ENCODE measurements around the gene GANC.
A peak's percentile ranks its signal among the peaks of the same experiment; 100 is the strongest.

The GANC gene

DNA sequence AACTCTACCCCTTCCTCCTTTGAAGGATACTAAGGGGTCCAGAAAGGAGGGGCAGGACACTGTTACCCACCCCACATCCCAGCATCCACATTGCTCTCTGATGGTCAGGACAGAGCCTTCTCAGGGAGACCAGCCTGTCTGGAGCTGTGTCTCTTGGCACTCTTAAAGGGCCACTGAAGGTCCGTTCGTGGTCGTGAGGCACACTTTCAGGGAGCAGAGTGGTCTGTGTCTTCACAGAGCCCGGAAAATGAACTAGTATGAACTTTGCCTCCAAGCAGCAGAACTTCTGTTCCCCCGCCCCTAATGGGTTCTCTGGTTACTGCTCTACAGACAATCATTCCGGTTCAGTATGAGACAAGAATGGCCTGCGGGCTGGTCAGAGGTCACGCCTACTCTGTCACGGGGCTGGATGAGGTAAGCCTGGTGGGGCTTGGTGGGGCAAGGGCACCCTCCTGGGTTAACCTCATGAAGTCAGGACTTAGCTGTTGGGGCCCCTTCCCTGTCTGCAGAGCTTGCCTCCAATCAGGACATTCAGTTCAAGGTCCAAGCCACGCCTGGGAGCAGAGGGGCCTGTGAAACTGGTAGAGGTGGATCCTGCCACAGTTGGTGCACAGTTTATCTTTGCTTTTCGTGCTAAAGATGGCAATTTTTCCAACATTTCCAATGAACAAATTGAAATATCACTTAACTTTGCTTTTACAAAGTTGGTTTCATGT, 119.5 kb downstream of the GANC start:
- H3K4me1 Mint-ChIP-seq = no peaks in the 10 kb centered on the region
- DNase-seq (no peak), ATAC-seq (no peak)
- no peak overlapping the region for H3K4me3 Mint-ChIP-seq
- no peaks in the 10 kb centered on the region for H3K36me3 Mint-ChIP-seq (ENCODE audit: low read depth)
- H3K27me3 Mint-ChIP-seq = no peaks in the 10 kb centered on the region
- no peak overlapping the region for H3K27ac Mint-ChIP-seq
- H3K9me3 Mint-ChIP-seq = no peaks in the 10 kb centered on the region

DNA sequence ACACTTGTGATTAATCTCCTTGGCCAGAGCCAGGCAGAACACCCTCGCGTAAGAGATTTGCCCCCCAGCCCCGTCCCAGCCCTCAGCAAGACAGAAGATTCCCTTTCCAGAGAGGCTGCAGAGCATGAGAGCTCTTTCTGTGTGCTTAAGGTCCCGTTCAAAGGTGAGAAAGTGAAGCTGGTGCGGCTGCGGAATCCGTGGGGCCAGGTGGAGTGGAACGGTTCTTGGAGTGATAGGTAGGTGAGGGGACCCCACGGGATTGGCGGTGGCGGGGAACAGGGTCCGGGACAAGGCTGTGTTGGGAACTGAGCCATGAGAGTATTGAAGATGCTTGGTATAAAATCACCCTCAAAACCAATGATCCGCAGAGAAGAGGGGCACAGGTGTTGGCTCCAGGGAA, 121.1 kb downstream of the GANC start:
- H3K9me3 Mint-ChIP-seq = no peaks in the 10 kb centered on the region
- ATAC-seq = no peak
- no peaks in the 10 kb centered on the region for H3K36me3 Mint-ChIP-seq (ENCODE audit: low read depth)

DNA sequence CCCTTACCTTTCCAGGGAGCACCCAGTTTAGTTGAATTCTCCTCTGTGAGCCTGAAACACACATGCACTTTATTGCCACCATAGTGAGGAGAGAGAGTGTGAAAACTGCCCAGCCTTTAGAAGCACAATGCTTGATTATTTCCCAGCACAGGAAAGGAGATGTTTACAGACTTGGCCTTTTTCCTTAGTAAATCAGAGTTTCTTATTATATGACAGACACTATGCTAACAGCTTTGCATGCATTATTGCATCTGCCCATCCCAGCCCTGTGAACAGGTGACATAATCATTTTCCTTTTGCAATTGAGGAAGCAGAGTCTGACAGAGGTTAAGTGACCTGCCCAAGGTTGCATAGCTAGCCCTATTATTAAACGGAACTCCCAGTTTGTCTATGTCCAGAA, 122.8 kb downstream of the GANC start:
- DNase-seq = no peak
- H3K4me3 Mint-ChIP-seq = no peak overlapping the region
- no peak for ATAC-seq
- no peaks in the 10 kb centered on the region for H3K4me1 Mint-ChIP-seq
- no peaks in the 10 kb centered on the region for H3K27me3 Mint-ChIP-seq
- H3K36me3 Mint-ChIP-seq (ENCODE audit: low read depth) = no peaks in the 10 kb centered on the region
- no peak overlapping the region for H3K27ac Mint-ChIP-seq
- H3K9me3 Mint-ChIP-seq = no peaks in the 10 kb centered on the region

More for the DNA sequence above, 121.1 kb downstream of the GANC start:
- Mint-ChIP-seq H3K4me1 (no peaks in the 10 kb centered on the region), H3K27me3 (no peaks in the 10 kb centered on the region), H3K4me3 (no peak overlapping the region), H3K27ac (no peak overlapping the region)
- no peak for DNase-seq

DNA sequence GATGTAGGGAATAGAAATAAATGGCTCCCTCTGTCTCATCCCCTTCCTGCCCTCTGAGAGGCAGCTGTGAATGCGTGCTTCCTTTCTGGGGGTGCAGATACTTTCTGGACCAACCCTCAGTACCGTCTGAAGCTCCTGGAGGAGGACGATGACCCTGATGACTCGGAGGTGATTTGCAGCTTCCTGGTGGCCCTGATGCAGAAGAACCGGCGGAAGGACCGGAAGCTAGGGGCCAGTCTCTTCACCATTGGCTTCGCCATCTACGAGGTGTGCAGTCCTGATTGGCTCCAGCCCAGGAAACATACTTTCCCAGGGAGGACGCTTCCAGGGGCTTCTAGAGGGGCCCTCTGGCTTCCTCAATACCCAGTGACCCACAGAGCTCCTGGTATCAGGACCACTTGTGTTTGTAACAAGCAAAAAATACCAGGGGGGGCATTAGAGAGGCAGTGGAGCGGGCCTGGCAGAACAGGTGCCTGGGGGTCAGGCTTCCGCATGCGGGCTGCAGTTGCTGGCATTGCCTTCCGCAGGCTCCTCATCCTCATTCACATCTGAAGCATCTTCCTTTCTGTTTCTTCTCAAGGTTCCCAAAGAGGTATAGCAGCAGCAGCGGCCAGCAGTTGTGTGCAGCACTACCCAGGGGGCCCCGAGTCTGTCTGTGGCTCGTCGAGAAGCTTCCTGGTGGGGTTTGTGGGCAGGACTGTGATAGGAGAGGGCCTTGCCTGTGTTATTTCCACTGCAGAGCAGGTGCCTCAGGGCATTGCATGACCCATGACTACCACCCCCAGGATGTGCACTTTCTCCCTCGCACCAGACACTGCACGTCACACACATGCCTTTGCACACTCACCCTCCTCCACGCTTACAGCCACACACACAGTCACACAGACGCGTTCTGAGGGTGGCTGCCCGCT, 128.8 kb downstream of the GANC start:
- H3K27ac Mint-ChIP-seq = no peak overlapping the region

DNA sequence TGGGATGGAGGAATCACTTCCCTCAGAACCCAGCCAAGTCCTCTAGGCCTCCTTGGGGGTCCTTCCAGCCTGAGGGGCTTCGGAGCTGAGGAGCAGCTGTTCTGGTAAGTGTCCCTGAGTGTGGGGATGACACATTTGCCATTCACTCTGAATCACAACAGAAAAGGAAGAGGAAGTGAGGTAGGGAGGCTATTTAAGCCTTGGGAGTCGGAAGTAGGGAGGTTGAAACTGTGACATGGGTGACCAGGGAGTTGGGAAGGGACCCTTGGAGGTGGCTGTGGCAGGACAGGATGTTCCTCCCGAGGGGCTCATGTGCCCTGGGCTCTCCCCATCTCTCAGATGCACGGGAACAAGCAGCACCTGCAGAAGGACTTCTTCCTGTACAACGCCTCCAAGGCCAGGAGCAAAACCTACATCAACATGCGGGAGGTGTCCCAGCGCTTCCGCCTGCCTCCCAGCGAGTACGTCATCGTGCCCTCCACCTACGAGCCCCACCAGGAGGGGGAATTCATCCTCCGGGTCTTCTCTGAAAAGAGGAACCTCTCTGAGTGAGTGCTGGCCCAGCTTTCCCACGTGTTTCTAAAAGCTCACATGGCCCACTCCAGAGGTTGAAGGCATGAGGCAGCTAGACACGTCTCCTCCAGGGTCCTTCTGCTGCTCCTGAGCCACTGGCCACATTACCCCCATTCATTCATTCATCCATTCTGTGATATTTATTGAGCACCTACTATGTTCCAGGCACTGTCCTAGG, 129.6 kb downstream of the GANC start:
- ATAC-seq (no peak), DNase-seq (no peak)
- Mint-ChIP-seq H3K27ac (no peak overlapping the region), H3K36me3 (ENCODE audit: low read depth) (no peaks in the 10 kb centered on the region), H3K9me3 (no peaks in the 10 kb centered on the region), H3K4me1 (no peaks in the 10 kb centered on the region), H3K4me3 (no peak overlapping the region), H3K27me3 (no peaks in the 10 kb centered on the region)

More for the DNA sequence above, 128.8 kb downstream of the GANC start:
- Mint-ChIP-seq H3K4me3 (no peak overlapping the region), H3K4me1 (no peaks in the 10 kb centered on the region), H3K36me3 (ENCODE audit: low read depth) (no peaks in the 10 kb centered on the region), H3K27me3 (no peaks in the 10 kb centered on the region), H3K9me3 (no peaks in the 10 kb centered on the region)
- DNase-seq (no peak), ATAC-seq (peak; percentile 55)

DNA sequence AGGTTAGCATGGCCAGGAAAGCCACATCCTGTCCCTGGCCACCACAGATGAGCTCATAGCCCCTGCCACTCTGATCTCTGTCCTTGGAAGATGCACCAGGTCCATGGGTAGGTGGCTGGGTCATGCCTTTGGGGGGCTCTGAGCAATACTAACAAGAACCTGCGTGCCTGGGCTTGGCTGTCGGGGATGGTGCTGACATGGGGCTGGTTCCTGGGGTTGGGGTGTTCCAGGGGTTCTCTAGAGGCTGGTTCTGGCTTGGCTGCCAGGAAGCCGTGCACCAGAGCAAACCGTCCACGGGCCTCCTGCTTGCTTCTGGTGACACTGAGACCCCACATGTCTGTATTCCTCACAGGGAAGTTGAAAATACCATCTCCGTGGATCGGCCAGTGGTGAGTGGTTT, 130.4 kb downstream of the GANC start:
- no peak for ATAC-seq

DNA sequence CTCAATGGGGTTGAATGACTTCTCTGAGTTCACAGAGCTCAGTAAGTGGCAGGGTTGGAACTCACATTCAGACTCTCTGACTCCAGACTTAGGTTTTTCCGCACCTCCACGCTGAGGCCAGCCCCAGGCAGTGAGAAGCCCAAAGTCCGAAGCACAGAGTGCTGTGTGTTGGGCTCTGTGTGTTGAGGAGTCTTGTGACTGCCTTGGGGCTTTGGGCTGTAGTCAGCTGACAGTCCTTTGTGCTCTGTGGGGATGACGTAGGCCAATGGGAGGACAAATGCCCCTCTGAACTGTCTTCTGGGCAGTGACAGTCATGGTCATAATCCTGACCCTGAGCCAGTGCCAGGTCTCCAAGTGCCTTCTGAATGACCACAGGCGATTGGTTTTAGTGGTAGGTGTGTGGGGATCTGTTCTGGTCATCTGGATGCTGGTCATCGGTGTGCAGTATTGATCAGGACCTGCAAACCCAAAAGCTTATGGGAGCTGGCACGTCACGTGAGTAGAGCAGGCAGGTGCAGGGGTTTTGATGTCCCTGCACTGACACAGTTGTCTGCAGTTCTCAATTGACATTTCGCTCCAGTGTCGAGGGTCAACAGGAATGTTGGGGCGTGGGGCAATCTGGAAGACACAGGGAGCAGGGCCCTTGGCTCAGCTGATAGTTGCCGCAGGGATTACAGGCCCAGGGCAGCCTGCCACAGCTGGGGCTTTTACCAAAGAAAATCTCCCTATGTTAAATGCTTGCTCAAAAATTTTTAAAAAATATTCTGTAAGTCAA, 131.6 kb downstream of the GANC start:
- Mint-ChIP-seq H3K4me3 (no peak overlapping the region), H3K9me3 (no peaks in the 10 kb centered on the region), H3K27me3 (no peaks in the 10 kb centered on the region), H3K27ac (no peak overlapping the region), H3K4me1 (no peaks in the 10 kb centered on the region), H3K36me3 (ENCODE audit: low read depth) (no peaks in the 10 kb centered on the region)
- no peak for ATAC-seq
- DNase-seq = no peak

More for the DNA sequence above, 130.4 kb downstream of the GANC start:
- Mint-ChIP-seq H3K4me1 (no peaks in the 10 kb centered on the region), H3K27me3 (no peaks in the 10 kb centered on the region), H3K9me3 (no peaks in the 10 kb centered on the region), H3K4me3 (no peak overlapping the region), H3K36me3 (ENCODE audit: low read depth) (no peaks in the 10 kb centered on the region), H3K27ac (no peak overlapping the region)
- no peak for DNase-seq

DNA sequence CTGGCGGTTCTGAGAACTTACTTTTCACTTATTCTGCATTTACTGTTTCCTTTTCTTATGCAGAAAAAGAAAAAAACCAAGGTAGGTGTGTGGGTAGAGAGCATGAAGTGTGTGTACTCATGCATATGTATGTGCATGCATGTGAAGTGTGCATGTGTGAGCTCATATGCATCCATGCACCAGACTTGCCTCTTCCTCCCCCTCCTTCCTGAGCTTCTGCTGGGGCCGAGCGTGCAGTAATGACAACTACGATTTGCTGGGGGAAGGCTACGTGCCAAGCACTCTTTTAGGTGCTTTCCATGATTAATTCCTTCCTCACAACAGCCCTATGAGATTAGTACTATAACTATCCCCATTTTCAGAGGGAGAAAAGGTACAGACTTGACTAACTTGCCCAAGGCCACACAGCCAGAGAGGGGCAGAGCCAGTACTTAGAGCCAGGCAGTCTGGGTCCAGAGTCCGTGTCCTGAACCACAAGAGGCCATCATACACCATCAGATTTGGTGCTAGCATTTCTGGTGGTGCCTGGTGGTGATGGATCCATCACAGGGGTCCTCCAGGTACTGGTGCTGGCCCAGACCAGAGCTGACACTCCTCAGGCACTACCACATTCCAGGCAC, 133.0 kb downstream of the GANC start:
- H3K9me3 Mint-ChIP-seq = no peaks in the 10 kb centered on the region
- no peak overlapping the region for H3K27ac Mint-ChIP-seq
- peaks cover under 1% of the 10 kb centered on the region for H3K36me3 Mint-ChIP-seq (ENCODE audit: low read depth)
- DNase-seq (no peak), ATAC-seq (no peak)
- H3K4me1 Mint-ChIP-seq = no peaks in the 10 kb centered on the region
- H3K4me3 Mint-ChIP-seq = no peak overlapping the region
- no peaks in the 10 kb centered on the region for H3K27me3 Mint-ChIP-seq

Measured in activated naive CD8-positive, alpha-beta T cell treated with anti-CD3 and anti-CD28 coated beads, Interleukin-2, amount 50 U/mL, for 24 hours (primary cell).